NCI-H2107 treated with DMSO at 0.1 percent for 48 hours (cell line): Measurements from ENCODE around the gene KIF26A.
"Not testable (repeated sequence)": the region's sequence is repeated elsewhere in the genome, so short reads cannot be mapped to it uniquely, and the experiment has no call there.

Experiments used
- DNase-seq: peaks from one replicate; lab custom pipeline; 2025; ENCODE audit not compliant: unreplicated experiment; lab: John Stamatoyannopoulos, UW

KIF26A gene

GRCh38 chr14:104142946-104143470 is 4.6 kb downstream of the KIF26A start:
- no peak for DNase-seq

- no peak for DNase-seq
Observed at GRCh38 chr14:104143521-104144452, 5.4 kb downstream of the KIF26A start.

GRCh38 chr14:104144453-104144790 is 6.0 kb downstream of the KIF26A start:
- no peak for DNase-seq

GRCh38 chr14:104144911-104145825 is 6.8 kb downstream of the KIF26A start:
- no peak for DNase-seq

- no peak for DNase-seq
Observed at GRCh38 chr14:104145826-104146601, 7.6 kb downstream of the KIF26A start.

- no peak for DNase-seq
Observed at GRCh38 chr14:104146651-104147345, 8.4 kb downstream of the KIF26A start.

- DNase-seq: no peak
Observed at GRCh38 chr14:104147346-104148125, 9.1 kb downstream of the KIF26A start.

GRCh38 chr14:104148433-104149277 is 10.3 kb downstream of the KIF26A start:
- DNase-seq: no peak

GRCh38 chr14:104149278-104149595 is 10.8 kb downstream of the KIF26A start:
- no peak for DNase-seq

- DNase-seq: no peak
Observed at GRCh38 chr14:104149617-104150135, 11.3 kb downstream of the KIF26A start.

- DNase-seq: peak; percentile 11
Observed at GRCh38 chr14:104150136-104151025, 12.0 kb downstream of the KIF26A start.

- no peak for DNase-seq
Observed at GRCh38 chr14:104151026-104151381, 12.6 kb downstream of the KIF26A start.

GRCh38 chr14:104151566-104152245 is 13.3 kb downstream of the KIF26A start:
- DNase-seq: no peak

- DNase-seq: no peak
Observed at GRCh38 chr14:104152246-104152575, 13.8 kb downstream of the KIF26A start.

GRCh38 chr14:104152686-104153393 is 14.5 kb downstream of the KIF26A start:
- DNase-seq: no peak

GRCh38 chr14:104153394-104153755 is 15.0 kb downstream of the KIF26A start:
- DNase-seq: not testable (repeated sequence)

GRCh38 chr14:104154246-104154645 is 15.9 kb downstream of the KIF26A start:
- DNase-seq: no peak
